Peyer's patch (tissue), 4 donors: ENCODE measurements around the gene BSN. TPM values are rescaled to one million over a fixed set of nuclear protein-coding genes. Genes with fewer than 3 reads are reported as not detected.

ENCODE experiments used
- DNase-seq, 3 donors: peaks; one replicate each; pipeline ENCODE4 v3.0.0-alpha.2; 2017 to 2019
- H3K27ac ChIP-seq, 4 donors: fragments of 200-600 bp; sonication (generic); one replicate each; pipeline ENCODE4 v1.5.1; 2016 to 2019
- H3K27me3 ChIP-seq, 2 donors: fragments of 200-600 bp; sonication (generic); one replicate each; pipeline ENCODE4 v1.5.1; 2019
- H3K36me3 ChIP-seq, 3 donors: fragments of 200-600 bp; sonication (generic); one replicate each; pipeline ENCODE4 v1.5.1; 2016 to 2019
- H3K4me1 ChIP-seq, 4 donors: fragments of 200-600 bp; sonication (generic); one replicate each; pipeline ENCODE4 v1.5.1; 2016 to 2019
- H3K4me3 ChIP-seq, 4 donors: fragments of 200-600 bp; sonication (generic); 1 replicate in 3 of 4; 2 replicates in 1 of 4; pipeline ENCODE4 v1.5.1; 2016 to 2019; ENCODE audit warnings: mild to moderate bottlenecking in 1 of 4
- H3K9me3 ChIP-seq, 4 donors: fragments of 200-600 bp; sonication (generic); one replicate each; pipeline ENCODE4 v1.5.1; 2016 to 2019; ENCODE audit warnings: mild to moderate bottlenecking in 1 of 4
- CTCF ChIP-seq, 6 experiments: fragments of 450-650 bp in 4 of 6; fragments of 200-600 bp in 2 of 6; sonication (generic) in 1 of 6; IDR thresholded peaks; one replicate each; pipeline ENCODE4 v1.5.1; 2017 to 2019; ENCODE audit warnings: antibody characterized with exemption in 6 of 6, mild to moderate bottlenecking in 3 of 6, moderate library complexity in 1 of 6
- POLR2A ChIP-seq, 2 donors: fragments of 450-650 bp; IDR thresholded peaks; one replicate each; pipeline ENCODE4 v1.5.1; 2017; ENCODE audit warnings: antibody characterized with exemption in 2 of 2, mild to moderate bottlenecking in 2 of 2, moderate library complexity in 2 of 2
- total RNA-seq, 4 donors: library from RNA; depleted of rRNA; stranded (reverse); fragments of >200 nt; gene quantifications; one replicate each; pipeline ENCODE4 v1.1.0, GENCODE V29; 2016

BSN gene
- total RNA-seq, 4 donors from 2014 or later: 0.18 to 3.3 (median 0.85) TPM

- Histone ChIP-seq H3K4me1 (peaks cover 0 to 16% (median 2%) of the 10 kb centered on the region in 4 donors), H3K4me3 (no peak overlapping the region), H3K27ac (no peak overlapping the region), H3K36me3 (peaks cover 0 to 31% (median 0%) of the 10 kb centered on the region in 3 donors), H3K27me3 (no peaks in the 10 kb centered on the region), H3K9me3 (no peaks in the 10 kb centered on the region)
- TF ChIP-seq POLR2A (IDR thresholded peaks at IDR 0.05) (no peak), CTCF (IDR thresholded peaks at IDR 0.05) (no peak)
- DNase-seq: no peak
These were observed 18.1 kb upstream of the BSN start for GRCh38 chr3:49535971-49536874.

GRCh38 chr3:49536875-49537533 is 17.3 kb upstream of the BSN start:
- Histone ChIP-seq H3K4me3 (no peak overlapping the region), H3K4me1 (peaks cover 0 to 16% (median 2%) of the 10 kb centered on the region in 4 donors), H3K36me3 (peaks cover 0 to 24% (median 0%) of the 10 kb centered on the region in 3 donors), H3K27ac (no peak overlapping the region), H3K27me3 (no peaks in the 10 kb centered on the region), H3K9me3 (no peaks in the 10 kb centered on the region)
- DNase-seq: no peak
- no peak for TF ChIP-seq CTCF (IDR thresholded peaks at IDR 0.05)
- no peak for TF ChIP-seq POLR2A (IDR thresholded peaks at IDR 0.05)

GRCh38 chr3:49539659-49540560 is 14.4 kb upstream of the BSN start:
- H3K4me1 ChIP-seq: peaks cover 0 to 16% (median 2%) of the 10 kb centered on the region in 4 donors
- peak overlapping the region; percentile 41 to 83 (median 81) for H3K27ac ChIP-seq
- no peaks in the 10 kb centered on the region for H3K9me3 ChIP-seq
- no peaks in the 10 kb centered on the region for H3K27me3 ChIP-seq
- peak overlapping the region; percentile 27 to 69 (median 54) for H3K4me3 ChIP-seq
- TF ChIP-seq CTCF (IDR thresholded peaks at IDR 0.05): peak; percentile 75 to 96 (median 90)
- TF ChIP-seq POLR2A (IDR thresholded peaks at IDR 0.05): peak in 1 of 2 donors; percentile 33
- DNase-seq: peak; percentile 92 to 97 (median 96)
- H3K36me3 ChIP-seq: no peaks in the 10 kb centered on the region

GRCh38 chr3:49552087-49552486 is 2.2 kb upstream of the BSN start:
- no peak for DNase-seq
- no peak overlapping the region for H3K4me3 ChIP-seq
- H3K27ac ChIP-seq: no peak overlapping the region
- H3K36me3 ChIP-seq: no peaks in the 10 kb centered on the region
- no peak for TF ChIP-seq CTCF (IDR thresholded peaks at IDR 0.05)
- no peak for TF ChIP-seq POLR2A (IDR thresholded peaks at IDR 0.05)
- peaks cover 0 to 3% of the 10 kb centered on the region in 2 donors for H3K27me3 ChIP-seq
- H3K4me1 ChIP-seq: peaks cover 0 to 19% (median 5%) of the 10 kb centered on the region in 4 donors
- H3K9me3 ChIP-seq: no peaks in the 10 kb centered on the region

- H3K27ac ChIP-seq: no peak overlapping the region
These were observed 969 bp upstream of the BSN start for GRCh38 chr3:49553324-49553691.

More at GRCh38 chr3:49553324-49553691, 969 bp upstream of the BSN start:
- Histone ChIP-seq H3K36me3 (no peaks in the 10 kb centered on the region), H3K4me1 (peaks cover 0 to 19% (median 5%) of the 10 kb centered on the region in 4 donors), H3K4me3 (no peak overlapping the region), H3K27me3 (peaks cover 0 to 3% of the 10 kb centered on the region in 2 donors), H3K9me3 (no peaks in the 10 kb centered on the region)
- no peak for DNase-seq
- TF ChIP-seq POLR2A (IDR thresholded peaks at IDR 0.05): no peak
- TF ChIP-seq CTCF (IDR thresholded peaks at IDR 0.05): no peak
